NCI-H2029 (cell line): ENCODE results near the gene SULT4A1.
"Not testable (repeated sequence)": the region's sequence is repeated elsewhere in the genome, so short reads cannot be mapped to it uniquely, and the experiment has no call there.

Experiments
- DNase-seq: peaks from one replicate; lab custom pipeline; 2025; lab: John Stamatoyannopoulos, UW

The SULT4A1 gene, protein sequence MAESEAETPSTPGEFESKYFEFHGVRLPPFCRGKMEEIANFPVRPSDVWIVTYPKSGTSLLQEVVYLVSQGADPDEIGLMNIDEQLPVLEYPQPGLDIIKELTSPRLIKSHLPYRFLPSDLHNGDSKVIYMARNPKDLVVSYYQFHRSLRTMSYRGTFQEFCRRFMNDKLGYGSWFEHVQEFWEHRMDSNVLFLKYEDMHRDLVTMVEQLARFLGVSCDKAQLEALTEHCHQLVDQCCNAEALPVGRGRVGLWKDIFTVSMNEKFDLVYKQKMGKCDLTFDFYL

GRCh38 chr22:43862074-43862881, at the start of gene SULT4A1:
Gene SULT4A1, minus strand, starts transcription at chr22:43862513. Its CDS starts 131 bp downstream, at chr22:43862382.
- DNase-seq = peak; percentile 72

GRCh38 chr22:43911351-43911750, 49.0 kb upstream of the SULT4A1 start:
- DNase-seq = no peak

- DNase-seq = peak; percentile 28
Measured at GRCh38 chr22:43910178-43910695, 47.9 kb upstream of the SULT4A1 start.

GRCh38 chr22:43909708-43910107, 47.4 kb upstream of the SULT4A1 start:
- no peak for DNase-seq

DNA sequence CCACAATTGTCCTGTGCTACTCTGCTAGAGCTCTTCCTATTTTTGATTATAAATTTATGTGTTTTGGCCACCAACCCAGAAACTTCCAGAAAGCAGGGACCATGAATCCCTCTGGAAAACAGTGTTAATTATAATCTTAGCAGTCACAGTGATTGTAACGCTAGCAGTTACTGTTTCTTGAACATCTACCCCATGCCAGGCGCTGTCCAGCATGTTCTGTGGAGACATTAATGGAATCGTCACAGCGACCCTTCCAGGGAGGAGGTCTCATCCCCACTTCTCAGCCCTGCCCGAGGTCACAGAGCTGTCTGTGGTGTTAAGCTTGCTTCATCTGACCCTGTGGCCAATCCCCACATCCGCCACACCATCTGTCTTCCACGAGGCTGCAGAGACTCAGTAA, 43.4 kb upstream of the SULT4A1 start:
- no peak for DNase-seq

DNA sequence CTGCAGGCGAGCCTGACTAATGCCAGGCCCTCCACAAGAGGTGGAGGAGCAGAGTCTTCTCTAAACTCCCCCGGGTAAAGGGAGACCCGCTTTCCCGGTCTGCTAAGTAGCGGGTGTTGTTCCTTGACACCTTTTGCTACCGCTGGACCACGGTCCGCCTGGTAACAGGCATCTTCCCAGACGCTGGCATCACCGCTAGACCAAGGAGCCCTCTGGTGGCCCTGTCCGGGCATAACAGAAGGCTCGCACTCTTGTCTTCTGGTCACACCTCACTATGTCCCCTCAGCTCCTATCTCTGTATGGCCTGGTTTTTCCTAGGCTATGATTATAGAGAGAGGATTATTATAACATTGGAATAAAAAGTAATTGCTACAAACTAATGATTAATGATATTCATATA, 42.1 kb upstream of the SULT4A1 start:
- DNase-seq = not testable (repeated sequence)

- DNase-seq = not testable (repeated sequence)
Measured at GRCh38 chr22:43903033-43903432, 40.7 kb upstream of the SULT4A1 start.

DNA sequence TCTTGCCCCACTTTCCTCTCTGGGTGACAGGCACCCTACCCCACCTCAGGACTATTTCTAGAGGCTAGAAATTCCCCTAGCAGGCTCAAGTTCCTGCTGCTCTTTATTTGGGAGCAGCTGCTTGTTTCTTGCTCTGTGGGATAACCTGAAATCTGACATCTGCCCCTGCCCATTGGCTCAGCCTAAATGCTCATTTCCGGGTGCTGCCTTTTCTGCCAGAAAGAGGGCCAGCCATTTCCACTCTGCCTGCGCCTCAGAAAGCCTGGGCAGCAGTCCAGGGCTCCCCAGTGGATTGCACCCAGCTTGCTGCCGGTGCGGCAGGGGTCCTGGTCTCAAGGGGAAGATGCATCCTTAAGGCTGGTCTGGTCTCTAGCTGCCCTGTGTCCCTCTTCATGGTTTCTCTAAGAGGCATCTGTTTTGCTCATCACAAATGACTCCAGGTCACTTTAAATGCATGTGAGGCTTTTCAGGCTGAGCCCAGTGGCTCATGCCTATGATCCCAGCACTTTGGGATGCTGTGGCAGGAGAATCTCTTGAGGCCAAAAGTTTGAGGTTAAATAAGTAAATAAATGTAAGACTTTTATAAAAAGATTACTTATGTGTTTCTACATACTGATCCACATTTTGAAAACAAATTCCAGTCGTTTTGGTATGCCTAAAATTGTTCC, 39.8 kb upstream of the SULT4A1 start:
- no peak for DNase-seq

GRCh38 chr22:43900206-43900605, 37.9 kb upstream of the SULT4A1 start:
- DNase-seq = no peak

DNA sequence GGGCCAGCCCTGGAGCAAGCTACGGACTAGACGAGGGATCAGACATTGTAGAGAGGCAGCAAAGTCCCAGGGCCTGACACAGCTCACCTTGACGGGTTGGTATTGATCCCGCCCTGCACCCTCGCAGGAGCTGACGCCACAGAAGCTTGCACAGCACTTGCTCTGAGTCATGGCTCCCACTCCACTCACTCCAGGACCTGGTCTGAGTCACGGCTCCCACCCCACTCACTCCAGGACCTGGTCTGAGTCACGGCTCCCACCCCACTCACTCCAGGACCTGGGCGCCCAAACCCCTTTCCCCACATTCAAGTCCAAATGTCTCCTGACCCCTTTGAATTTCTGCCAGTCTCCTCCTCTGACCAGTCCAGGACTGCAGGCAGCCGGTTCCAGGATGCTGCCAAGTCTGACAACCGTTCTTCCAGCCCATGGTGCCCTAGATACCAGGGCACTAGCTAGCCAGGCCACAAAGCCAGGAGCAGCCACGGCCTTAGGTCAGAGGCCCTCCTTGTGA, 35.5 kb upstream of the SULT4A1 start:
- DNase-seq = no peak

- DNase-seq = no peak
Measured at GRCh38 chr22:43895986-43896645, 33.8 kb upstream of the SULT4A1 start.

DNA sequence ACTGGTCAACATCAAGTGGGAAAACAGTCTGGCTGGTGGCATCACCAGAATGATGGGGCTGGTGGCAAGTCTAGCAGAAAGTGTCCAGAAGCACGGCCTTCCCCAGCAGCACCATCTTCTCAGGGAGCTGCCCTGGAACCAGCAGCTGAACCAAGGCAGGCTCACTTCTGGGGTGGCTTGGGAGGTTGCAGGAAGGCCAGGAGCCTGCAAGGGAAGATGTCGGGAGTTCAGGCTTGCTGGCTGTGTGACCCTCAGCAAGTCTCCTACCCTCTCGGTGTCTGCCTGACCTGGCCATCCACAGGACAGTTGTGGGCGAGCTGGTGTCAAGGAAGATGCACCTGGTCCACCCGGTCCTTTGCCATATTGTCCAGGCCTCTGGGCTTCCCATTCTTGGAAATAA, 31.8 kb upstream of the SULT4A1 start:
- DNase-seq = no peak

- no peak for DNase-seq
Measured at GRCh38 chr22:43893266-43893665, 31.0 kb upstream of the SULT4A1 start.

- DNase-seq = no peak
Measured at GRCh38 chr22:43892183-43892894, 30.0 kb upstream of the SULT4A1 start.

GRCh38 chr22:43891360-43892182, 29.3 kb upstream of the SULT4A1 start, which contains the start of gene PNPLA5:
Gene PNPLA5, minus strand, starts transcription at chr22:43892013. Its CDS starts 133 bp downstream, at chr22:43891880.
- no peak for DNase-seq

DNA sequence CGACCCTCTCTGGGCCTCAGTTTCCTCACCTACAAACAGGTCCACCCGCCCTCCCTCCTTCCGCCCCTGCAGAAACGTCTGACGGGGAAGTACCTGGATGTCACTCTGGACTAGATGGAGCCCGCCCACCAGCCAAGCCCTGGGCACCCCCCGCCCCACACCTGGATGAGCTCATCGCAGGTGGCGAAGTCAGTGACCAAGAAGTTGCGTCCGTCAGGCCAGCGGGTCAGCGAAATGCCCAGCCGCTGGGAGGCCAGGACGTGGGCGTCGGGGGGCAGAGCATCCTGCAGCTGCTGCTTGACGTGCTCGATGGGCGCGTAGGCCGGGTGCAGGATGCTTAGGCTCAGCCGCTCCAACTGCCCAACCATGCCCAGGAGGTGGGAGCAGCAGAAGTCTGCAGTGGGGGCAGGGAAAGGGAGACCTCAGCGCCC, 28.6 kb upstream of the SULT4A1 start:
- no peak for DNase-seq

GRCh38 chr22:43889860-43890253, 27.5 kb upstream of the SULT4A1 start:
- no peak for DNase-seq

GRCh38 chr22:43889201-43889859, 27.0 kb upstream of the SULT4A1 start:
- no peak for DNase-seq

- DNase-seq = no peak
Measured at GRCh38 chr22:43888740-43889139, 26.4 kb upstream of the SULT4A1 start.

- no peak for DNase-seq
Measured at GRCh38 chr22:43887391-43887790, 25.1 kb upstream of the SULT4A1 start.
